Trophoblast cell (in vitro differentiated cells and primary cell): ENCODE results near the gene CAPN3.

Source experiments
- DNase-seq, 2 donors: peaks; one replicate each; pipeline ENCODE4 v3.0.0-alpha.2; 2016
- H2AFZ ChIP-seq: 2 replicates; pipeline ENCODE4 v1.6.1; 2013; ENCODE audit warnings: low read length, moderate library complexity, mild to moderate bottlenecking; ENCODE audit not compliant: insufficient read depth, poor library complexity
- H2AK5ac ChIP-seq: 2 replicates; pipeline ENCODE4 v1.6.1; 2013; ENCODE audit warnings: mild to moderate bottlenecking, low read length
- H2BK120ac ChIP-seq: 2 replicates; pipeline ENCODE4 v1.6.1; 2013; ENCODE audit warnings: low read length, mild to moderate bottlenecking, moderate library complexity; ENCODE audit not compliant: insufficient read depth, poor library complexity
- H2BK12ac ChIP-seq: 2 replicates; pipeline ENCODE4 v1.6.1; 2013; ENCODE audit warnings: mild to moderate bottlenecking, low read length, moderate library complexity
- H2BK5ac ChIP-seq: 2 replicates; pipeline ENCODE4 v1.6.1; 2013; ENCODE audit warnings: low read length, low read depth, moderate library complexity, mild to moderate bottlenecking; ENCODE audit not compliant: poor library complexity
- H3K14ac ChIP-seq: 2 replicates; pipeline ENCODE4 v1.6.1; 2013; ENCODE audit warnings: mild to moderate bottlenecking, low read length
- H3K18ac ChIP-seq: 2 replicates; pipeline ENCODE4 v1.6.1; 2013; ENCODE audit warnings: mild to moderate bottlenecking, low read length
- H3K23ac ChIP-seq: 2 replicates; pipeline ENCODE4 v1.6.1; 2013; ENCODE audit warnings: low read length
- H3K27ac ChIP-seq: 2 replicates; pipeline ENCODE4 v1.5.1; 2013; ENCODE audit warnings: low read depth, mild to moderate bottlenecking, inconsistent platforms, low read length, moderate library complexity
- H3K27me3 ChIP-seq: 2 replicates; pipeline ENCODE4 v1.6.1; 2013; ENCODE audit warnings: inconsistent platforms, mild to moderate bottlenecking, low read length, moderate library complexity; ENCODE audit not compliant: insufficient read depth
- H3K36me3 ChIP-seq, 2 experiments: 1 replicate in 1 of 2; 2 replicates in 1 of 2; pipeline ENCODE4 v1.6.1; 2013; ENCODE audit warnings: low read length in 2 of 2, mild to moderate bottlenecking in 2 of 2, moderate library complexity in 1 of 2; ENCODE audit not compliant: insufficient read depth in 2 of 2, control insufficient read depth in 1 of 2
- H3K4ac ChIP-seq: 2 replicates; pipeline ENCODE4 v1.6.1; 2013; ENCODE audit warnings: low read depth, mild to moderate bottlenecking, low read length, moderate library complexity
- H3K4me1 ChIP-seq, 2 experiments: 1 replicate in 1 of 2; 2 replicates in 1 of 2; pipeline ENCODE4 v1.6.1; 2013; ENCODE audit warnings: low read length in 2 of 2, mild to moderate bottlenecking in 2 of 2, moderate library complexity in 1 of 2; ENCODE audit not compliant: insufficient read depth in 2 of 2, control insufficient read depth in 1 of 2
- H3K4me2 ChIP-seq: 2 replicates; pipeline ENCODE4 v1.6.1; 2013; ENCODE audit warnings: inconsistent platforms, mild to moderate bottlenecking, low read length, moderate library complexity
- H3K4me3 ChIP-seq: 2 replicates; pipeline ENCODE4 v1.5.1; 2013; ENCODE audit warnings: mild to moderate bottlenecking, low read depth, low read length, inconsistent platforms
- H3K79me1 ChIP-seq: one replicate; pipeline ENCODE4 v1.6.1; 2013; ENCODE audit warnings: low read length
- H3K79me2 ChIP-seq: 2 replicates; pipeline ENCODE4 v1.6.1; 2013; ENCODE audit warnings: low read length, mild to moderate bottlenecking; ENCODE audit not compliant: control insufficient read depth, insufficient read depth, poor library complexity
- H3K9ac ChIP-seq: 2 replicates; pipeline ENCODE4 v1.6.1; 2013; ENCODE audit warnings: mild to moderate bottlenecking, low read length
- H3K9me3 ChIP-seq: 2 replicates; pipeline ENCODE4 v1.6.1; 2013; ENCODE audit warnings: low read depth, mild to moderate bottlenecking, control low read depth, inconsistent platforms, low read length; ENCODE audit not compliant: insufficient read depth
- H4K12ac ChIP-seq: 2 replicates; pipeline ENCODE4 v1.6.1; 2013; ENCODE audit warnings: low read depth, mild to moderate bottlenecking, low read length, moderate library complexity
- H4K8ac ChIP-seq: 2 replicates; pipeline ENCODE4 v1.6.1; 2013; ENCODE audit warnings: low read depth, mild to moderate bottlenecking, low read length, moderate library complexity
- H4K91ac ChIP-seq: one replicate; pipeline ENCODE4 v1.6.1; 2013; ENCODE audit warnings: low read depth, mild to moderate bottlenecking, low read length, moderate library complexity
- WGBS: extraction: QIAGEN DNeasy Blood & Tissue Kit; methylation state at CpG from one replicate; pipeline ENCODE4 v1.1.7; 2013; ENCODE audit warnings: missing lambda C conversion rate; ENCODE audit not compliant: insufficient read length, insufficient coverage; ENCODE audit errors: extremely low coverage; 5-methylcytosine and 5-hydroxymethylcytosine counted together

The CAPN3 gene

DNA sequence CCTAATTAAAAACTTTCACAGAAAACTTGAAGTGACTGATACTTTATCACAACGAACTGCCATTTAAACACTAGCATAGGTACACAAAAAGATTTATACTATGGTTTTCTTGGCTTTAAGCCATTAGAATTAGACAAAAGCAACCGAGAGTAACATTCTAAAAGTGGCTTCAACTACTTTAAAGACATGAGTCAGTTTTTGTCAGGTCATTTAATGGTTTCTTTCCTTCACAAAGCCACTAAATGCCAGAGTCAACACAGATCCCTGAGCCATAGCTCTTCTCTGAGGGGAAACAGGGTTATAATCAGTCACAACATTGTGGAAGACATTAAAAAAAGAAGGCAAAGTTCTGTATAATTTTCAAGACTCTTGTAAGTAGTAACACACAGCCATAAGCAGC lies 54.6 kb downstream of the CAPN3 start:
- Histone ChIP-seq H3K4me1 (no peaks in the 10 kb centered on the region), H3K9me3 (no peaks in the 10 kb centered on the region), H4K12ac (no peak overlapping the region), H3K9ac (no peak overlapping the region), H3K27me3 (no peaks in the 10 kb centered on the region), H2BK12ac (no peak overlapping the region), H3K4me2 (no peak overlapping the region), H3K79me2 (no peaks in the 10 kb centered on the region), H2AK5ac (no peak overlapping the region), H2BK120ac (no peak overlapping the region), H3K14ac (no peak overlapping the region), H3K36me3 (peaks cover 10 to 39% of the 10 kb centered on the region in 2 experiments), H3K4ac (no peak overlapping the region), H4K91ac (no peak overlapping the region), H3K23ac (no peak overlapping the region), H3K4me3 (no peak overlapping the region), H4K8ac (no peak overlapping the region), H3K79me1 (no peaks in the 10 kb centered on the region), H2BK5ac (no peak overlapping the region), H3K18ac (no peak overlapping the region), H2AFZ (no peak overlapping the region), H3K27ac (no peak overlapping the region)
- no CpG with 5 or more reads among the region's 2 CpGs for WGBS
- no peak for DNase-seq

DNA sequence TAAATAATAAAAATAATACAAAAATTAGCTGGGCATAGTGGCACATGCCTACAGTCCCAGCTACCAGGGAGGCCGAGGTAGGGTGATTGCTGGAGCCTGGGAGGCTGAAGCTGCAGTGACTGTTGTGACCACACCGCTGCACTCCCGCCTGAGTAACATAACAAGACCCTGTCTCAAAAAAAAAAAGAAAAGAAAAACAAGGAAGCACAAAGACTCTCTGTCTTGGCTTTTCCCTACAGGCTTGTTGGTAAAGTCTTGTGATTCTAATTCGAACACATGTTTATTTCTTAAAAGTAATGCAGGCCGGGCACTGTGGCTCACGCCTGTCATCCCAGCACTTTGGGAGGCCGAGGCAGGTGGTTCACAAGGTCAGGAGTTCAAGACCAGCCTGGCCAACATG lies 60.1 kb downstream of the CAPN3 start:
- WGBS: no CpG with 5 or more reads among the region's 7 CpGs
- H3K4me1 ChIP-seq: no peaks in the 10 kb centered on the region
- H3K79me2 ChIP-seq: no peaks in the 10 kb centered on the region
- H3K9me3 ChIP-seq: no peaks in the 10 kb centered on the region
- no peaks in the 10 kb centered on the region for H3K79me1 ChIP-seq
- no peak overlapping the region for H3K14ac ChIP-seq
- H3K9ac ChIP-seq: no peak overlapping the region
- no peak for DNase-seq
- no peaks in the 10 kb centered on the region for H3K27me3 ChIP-seq
- H2BK12ac ChIP-seq: no peak overlapping the region
- H2AFZ ChIP-seq: no peak overlapping the region
- no peak overlapping the region for H3K18ac ChIP-seq
- no peak overlapping the region for H2BK120ac ChIP-seq
- H3K4me2 ChIP-seq: no peak overlapping the region
- no peak overlapping the region for H4K12ac ChIP-seq
- H3K27ac ChIP-seq: no peak overlapping the region
- no peak overlapping the region for H4K8ac ChIP-seq
- no peak overlapping the region for H3K4ac ChIP-seq
- H3K36me3 ChIP-seq: peaks cover 19 to 32% of the 10 kb centered on the region in 2 experiments
- H3K23ac ChIP-seq: no peak overlapping the region
- H3K4me3 ChIP-seq: no peak overlapping the region
- no peak overlapping the region for H2BK5ac ChIP-seq
- H4K91ac ChIP-seq: no peak overlapping the region
- H2AK5ac ChIP-seq: no peak overlapping the region

DNA sequence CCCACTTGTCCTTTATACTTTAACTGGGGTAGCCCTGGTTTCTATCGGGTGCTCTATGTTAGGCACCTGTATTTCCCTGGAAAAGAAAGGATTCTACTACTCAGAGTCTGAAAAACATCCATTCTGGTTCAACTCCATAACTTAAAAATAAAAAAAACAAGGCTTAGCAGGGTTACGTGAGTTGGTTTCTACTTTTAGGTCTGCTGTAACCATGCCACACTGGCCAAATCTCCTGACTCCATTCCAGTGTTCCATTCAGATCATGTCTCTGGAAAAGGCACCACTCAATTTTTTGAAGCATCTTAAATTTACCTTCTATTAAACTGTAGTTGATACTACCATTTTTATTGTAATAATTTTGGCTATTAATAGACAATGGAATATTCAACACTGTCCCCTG lies 62.1 kb downstream of the CAPN3 start:
- no peak for DNase-seq
- Histone ChIP-seq H3K18ac (no peak overlapping the region), H2BK5ac (no peak overlapping the region), H3K9ac (no peak overlapping the region), H3K4me1 (no peaks in the 10 kb centered on the region), H2BK120ac (no peak overlapping the region), H3K4ac (no peak overlapping the region), H3K23ac (no peak overlapping the region), H3K9me3 (no peaks in the 10 kb centered on the region), H2BK12ac (no peak overlapping the region), H3K79me2 (no peaks in the 10 kb centered on the region), H4K12ac (no peak overlapping the region), H2AFZ (no peak overlapping the region), H3K27me3 (no peaks in the 10 kb centered on the region), H3K79me1 (no peaks in the 10 kb centered on the region), H3K4me3 (no peak overlapping the region), H4K91ac (no peak overlapping the region), H3K36me3 (peaks cover 22 to 29% of the 10 kb centered on the region in 2 experiments), H4K8ac (no peak overlapping the region), H3K4me2 (no peak overlapping the region), H3K14ac (no peak overlapping the region), H2AK5ac (no peak overlapping the region), H3K27ac (no peak overlapping the region)
- no CpG with 5 or more reads among the region's 2 CpGs for WGBS

DNA sequence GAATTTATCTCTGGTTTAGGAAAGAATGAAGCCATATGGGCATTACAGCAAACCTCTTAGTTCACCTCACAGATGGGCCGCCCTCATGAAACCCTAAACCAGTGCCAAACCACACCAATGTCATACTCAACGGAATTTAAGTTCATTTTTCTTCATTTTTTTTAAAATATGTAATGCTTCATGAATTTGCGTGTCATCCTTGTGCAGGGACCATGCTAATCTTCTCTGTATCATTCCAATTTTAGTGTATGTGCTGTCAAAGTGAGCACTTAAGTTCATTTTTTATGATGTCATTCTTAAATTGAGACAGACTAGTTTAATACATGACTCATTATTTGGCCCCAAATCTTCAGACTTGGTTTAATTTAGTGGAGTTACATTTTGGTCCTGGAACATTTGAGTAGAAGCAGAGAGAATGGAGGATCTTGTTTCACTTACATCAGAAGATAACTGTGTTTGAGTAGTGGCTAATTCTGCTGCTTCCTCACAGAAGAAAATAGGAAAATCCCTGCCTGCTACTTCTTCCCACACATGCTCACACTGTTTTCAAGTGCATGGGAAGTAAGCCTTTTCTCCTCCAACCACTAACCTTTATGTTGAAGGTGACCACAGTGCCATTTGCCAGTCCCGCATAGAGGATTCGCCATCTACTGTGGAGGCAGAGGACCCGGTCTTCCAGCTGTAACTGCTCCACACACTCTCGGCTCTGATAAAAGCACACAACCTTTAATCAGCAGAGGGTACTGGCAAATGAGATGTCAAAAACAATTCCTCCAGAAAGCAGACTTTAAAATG lies 68.3 kb downstream of the CAPN3 start:
- no peak overlapping the region for H3K4me2 ChIP-seq
- H3K4me1 ChIP-seq: no peaks in the 10 kb centered on the region
- H3K23ac ChIP-seq: no peak overlapping the region
- no peak overlapping the region for H3K4ac ChIP-seq
- H2AK5ac ChIP-seq: no peak overlapping the region
- no peak overlapping the region for H3K4me3 ChIP-seq
- no peak overlapping the region for H2BK120ac ChIP-seq
- H4K91ac ChIP-seq: no peak overlapping the region
- H3K79me2 ChIP-seq: no peaks in the 10 kb centered on the region
- H4K12ac ChIP-seq: no peak overlapping the region
- no peak overlapping the region for H3K9ac ChIP-seq
- H3K18ac ChIP-seq: no peak overlapping the region
- H4K8ac ChIP-seq: no peak overlapping the region
- H2AFZ ChIP-seq: no peak overlapping the region
- no peak overlapping the region for H3K14ac ChIP-seq
- no peak overlapping the region for H2BK5ac ChIP-seq
- H3K27ac ChIP-seq: no peak overlapping the region
- H3K27me3 ChIP-seq: no peaks in the 10 kb centered on the region
- DNase-seq: no peak
- no peaks in the 10 kb centered on the region for H3K79me1 ChIP-seq
- peaks cover 27% of the 10 kb centered on the region in 2 experiments for H3K36me3 ChIP-seq
- WGBS: no CpG with 5 or more reads among the region's 7 CpGs
- H3K9me3 ChIP-seq: no peaks in the 10 kb centered on the region
- no peak overlapping the region for H2BK12ac ChIP-seq
